HG02678 (cell line): ENCODE results near the gene FARP1.
A peak's percentile ranks its signal among the peaks of the same experiment; 100 is the strongest.

Source experiments
- ATAC-seq: cut with Tn5 transposase; IDR thresholded peaks from one replicate; pipeline ENCODE4 v1.9.1; 2021; ENCODE audit warnings: mild to moderate bottlenecking, moderate library complexity; ENCODE audit not compliant: unreplicated experiment

The FARP1 gene

GRCh38 chr13:98134901-98135300 lies 8.0 kb upstream of the FARP1 start:
- ATAC-seq: no peak

DNA sequence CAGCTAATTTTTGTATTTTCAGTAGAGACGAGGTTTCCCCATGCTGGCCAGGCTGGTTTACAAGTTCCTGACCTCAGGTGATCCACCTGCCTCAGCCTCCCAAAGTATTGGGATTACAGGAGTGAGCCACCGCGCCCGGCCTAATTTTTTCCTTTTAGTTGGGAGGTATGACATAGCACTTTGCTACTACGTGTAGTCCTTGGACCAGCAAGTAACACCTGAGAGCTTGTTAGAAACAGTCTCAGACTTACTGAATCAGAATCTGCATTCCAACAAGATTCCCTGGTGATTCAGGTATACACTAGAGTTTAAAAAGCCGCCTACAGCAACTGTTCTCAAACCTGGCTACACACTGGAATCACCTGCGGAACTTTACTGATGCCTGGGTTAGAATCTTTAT lies 1.8 kb upstream of the FARP1 start:
- ATAC-seq: no peak

DNA sequence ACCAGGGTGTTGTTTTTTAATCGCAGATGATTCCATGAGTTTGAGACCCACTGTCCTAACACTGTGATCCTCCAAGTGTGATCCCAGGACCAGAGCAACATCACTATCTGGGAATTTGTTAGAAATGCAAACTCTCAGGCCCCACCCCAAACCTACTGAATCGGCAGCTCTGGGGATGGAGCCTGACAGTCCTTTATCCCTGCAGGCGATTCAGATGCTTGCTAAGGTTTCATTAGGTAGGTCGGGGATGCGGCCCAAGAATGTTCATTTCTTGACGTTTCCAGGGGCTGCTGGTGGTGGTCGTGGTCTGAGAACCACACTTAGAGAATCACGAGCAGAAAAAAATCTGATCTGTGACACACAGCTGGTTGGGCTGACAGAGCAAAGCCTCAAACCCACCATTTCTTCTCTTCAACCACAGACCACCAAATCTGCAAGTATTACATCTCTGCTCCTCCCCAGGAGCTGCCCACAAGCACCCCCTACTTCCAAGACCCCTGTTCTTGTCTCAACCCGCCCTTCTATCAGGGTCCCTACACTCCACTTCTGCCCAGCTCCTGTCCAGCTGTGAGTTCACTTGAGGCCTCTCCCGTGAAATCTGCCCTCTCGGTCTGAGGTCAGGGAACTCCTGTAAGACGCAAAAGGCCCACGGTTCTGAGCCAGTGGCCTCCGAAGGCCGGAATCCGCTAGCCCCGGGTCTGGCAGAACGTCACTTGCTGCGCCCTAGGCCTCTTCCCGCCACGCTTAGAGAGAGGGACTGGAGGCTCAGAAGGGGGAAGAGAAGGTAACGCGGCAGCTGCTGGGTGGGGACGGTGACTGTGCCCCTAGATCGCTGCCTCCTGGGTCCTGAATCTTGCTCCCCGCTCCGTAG lies 1.1 kb upstream of the FARP1 start:
- ATAC-seq: no peak

- ATAC-seq: peak; percentile 5
Observed at GRCh38 chr13:98143157-98143553, 261 bp downstream of the FARP1 start.

DNA sequence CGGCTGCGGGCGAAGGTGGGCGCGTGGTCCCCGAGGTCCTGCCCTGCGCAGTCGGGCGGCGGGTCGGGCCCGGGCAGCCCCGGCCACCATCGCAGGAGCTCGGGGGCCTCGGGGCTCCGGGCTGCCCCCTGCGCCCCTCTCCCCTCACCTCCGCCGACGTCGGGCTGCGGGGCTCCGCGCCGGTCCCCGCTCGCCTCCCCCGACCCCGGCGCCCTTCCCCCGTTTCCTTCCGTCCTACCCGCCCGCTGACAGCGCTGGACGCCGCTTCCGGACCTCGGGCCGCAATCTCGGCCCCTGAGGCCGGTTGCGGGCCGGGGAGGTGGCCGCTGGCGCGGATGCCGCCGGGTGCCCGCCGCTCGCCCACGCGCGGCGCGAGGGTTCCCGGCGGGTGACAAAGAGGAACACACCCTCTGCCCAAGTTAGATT lies 720 bp downstream of the FARP1 start:
- ATAC-seq: peak; percentile 10

- ATAC-seq: no peak
Observed at GRCh38 chr13:98144027-98144741, 1.3 kb downstream of the FARP1 start.

GRCh38 chr13:98144801-98145350 lies 2.0 kb downstream of the FARP1 start:
- ATAC-seq: no peak

GRCh38 chr13:98147521-98147920 lies 4.6 kb downstream of the FARP1 start:
- no peak for ATAC-seq

- no peak for ATAC-seq
Observed at GRCh38 chr13:98150832-98151479, 8.1 kb downstream of the FARP1 start.

DNA sequence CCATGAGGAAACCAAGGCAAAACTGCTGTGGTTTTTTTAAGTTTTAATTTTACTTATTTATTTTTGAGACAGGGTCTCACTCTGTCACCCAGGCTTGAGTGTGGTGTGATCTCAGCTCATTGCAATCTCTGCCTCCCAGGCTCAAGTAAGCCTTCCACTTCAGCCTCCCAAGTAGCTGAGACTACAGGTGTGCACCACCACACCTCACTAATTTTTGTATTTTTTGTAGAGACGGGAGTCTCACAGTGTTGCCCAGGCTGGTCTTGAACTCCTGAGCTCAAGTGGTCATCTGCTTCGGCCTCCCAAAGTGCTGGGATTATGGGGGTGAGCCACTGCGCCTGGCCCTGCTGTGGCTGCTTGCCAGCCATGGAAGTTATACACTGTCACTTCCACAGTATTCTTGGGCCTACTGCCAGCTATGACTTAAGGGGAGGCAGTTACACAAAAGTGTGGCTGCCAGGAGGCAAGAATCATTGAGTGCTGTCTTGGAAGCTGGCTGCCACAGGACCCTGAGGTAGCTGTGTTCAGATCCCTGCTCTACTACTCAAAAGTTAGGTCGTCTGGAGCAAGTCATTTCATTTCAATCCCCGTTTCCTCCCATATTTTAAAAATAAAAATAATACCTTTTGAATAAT lies 12.7 kb downstream of the FARP1 start:
- ATAC-seq: no peak

DNA sequence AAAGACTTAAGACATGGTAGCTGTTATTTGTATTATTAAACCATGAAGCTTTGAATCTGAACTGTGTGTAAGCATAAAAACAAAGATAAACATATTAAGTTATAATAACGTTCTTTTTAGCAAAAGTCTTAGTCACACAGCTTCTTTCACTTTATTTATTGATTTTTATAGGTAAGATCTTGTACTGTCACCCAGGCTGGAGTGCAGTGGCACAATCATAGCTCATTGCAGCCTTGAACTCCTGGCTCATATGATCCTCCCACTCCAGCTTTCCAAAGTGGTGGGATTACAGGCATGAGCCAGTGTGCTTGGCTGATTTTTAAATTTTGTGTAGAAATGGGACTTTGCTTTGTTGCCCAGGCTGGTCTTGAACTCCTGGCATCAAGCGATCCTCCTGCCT lies 13.4 kb downstream of the FARP1 start:
- ATAC-seq: no peak

- no peak for ATAC-seq
Observed at GRCh38 chr13:98157188-98157587, 14.3 kb downstream of the FARP1 start.

GRCh38 chr13:98157609-98158008 lies 14.7 kb downstream of the FARP1 start:
- ATAC-seq: no peak

- no peak for ATAC-seq
Observed at GRCh38 chr13:98158172-98158899, 15.4 kb downstream of the FARP1 start.

DNA sequence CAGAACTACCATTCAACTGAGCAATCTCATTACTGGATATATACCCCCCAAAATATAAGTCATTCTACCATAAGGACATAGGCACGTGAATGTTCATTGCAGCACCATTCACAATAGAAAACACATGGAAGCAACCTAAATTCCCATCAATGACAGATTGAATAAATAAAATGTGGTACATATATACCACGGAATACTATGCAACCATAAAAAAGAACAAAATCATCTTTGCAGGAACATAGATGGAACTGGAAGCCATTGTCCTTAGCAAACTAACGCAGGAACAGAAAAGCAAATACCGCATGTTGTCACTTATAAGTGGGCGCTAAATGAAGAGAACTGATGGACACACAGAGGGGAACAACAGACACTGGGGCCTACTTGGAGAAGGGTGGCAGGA lies 20.0 kb downstream of the FARP1 start:
- ATAC-seq: no peak

GRCh38 chr13:98169331-98169730 lies 26.4 kb downstream of the FARP1 start:
- no peak for ATAC-seq

DNA sequence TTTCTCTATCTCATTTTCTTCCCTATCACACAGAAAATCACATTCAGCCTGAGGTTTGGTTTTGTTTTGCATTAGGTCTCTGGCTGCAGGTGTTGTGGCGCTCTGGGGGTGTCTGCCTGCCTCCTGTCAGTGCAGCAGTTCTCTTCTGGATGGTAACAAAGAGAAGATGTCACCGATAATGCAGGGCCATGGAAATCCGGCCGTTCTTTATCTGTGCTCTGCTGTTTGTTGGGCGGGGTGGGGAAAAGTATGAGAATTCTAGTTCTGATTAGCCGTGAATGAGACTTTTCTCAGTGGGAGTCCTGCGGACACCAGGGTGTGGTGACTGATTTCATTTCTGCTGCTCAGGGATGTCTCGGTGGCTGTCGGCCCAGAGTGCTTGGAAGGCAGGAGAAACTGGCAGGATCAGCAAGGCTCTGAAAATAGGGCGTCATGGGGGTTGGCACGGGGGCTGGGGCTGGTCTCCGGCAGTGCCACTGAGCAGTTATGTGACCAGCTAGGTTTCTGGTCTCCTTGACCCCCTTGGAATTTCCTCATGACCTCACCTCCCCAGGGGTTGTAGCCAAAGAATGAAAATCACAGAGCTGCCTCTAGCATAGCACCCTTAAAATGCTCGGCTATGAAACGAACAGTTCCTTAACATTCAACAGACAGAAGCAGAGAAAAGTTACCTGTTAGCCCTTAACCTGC lies 29.2 kb downstream of the FARP1 start:
- ATAC-seq: no peak

GRCh38 chr13:98172590-98173422 lies 29.9 kb downstream of the FARP1 start:
- ATAC-seq: no peak
